ENCODE results near the gene CREBBP.

DNA sequence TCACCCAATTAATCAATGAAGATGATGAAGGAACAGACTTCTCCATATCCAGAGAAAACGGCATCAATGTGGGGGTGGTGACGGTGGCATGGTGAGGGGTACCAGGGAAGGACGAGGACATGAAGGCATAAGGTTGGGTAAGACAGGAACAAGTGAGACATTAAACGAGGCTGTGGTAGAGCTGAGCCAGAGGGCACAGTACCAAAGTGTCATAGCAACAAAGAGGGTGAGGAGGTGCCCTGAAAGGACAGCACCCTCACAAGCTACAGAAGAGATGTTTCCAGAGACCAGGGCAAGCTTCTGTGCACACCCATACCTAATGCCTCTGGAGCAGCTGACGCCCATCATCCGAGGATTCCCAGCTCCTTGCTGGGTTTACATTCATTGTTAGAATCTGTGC lies 105.7 kb downstream of the CREBBP start:
- no peak for TF ChIP-seq YBX1 (IDR thresholded peaks at IDR 0.05)
- TF ChIP-seq, protein P1, sequence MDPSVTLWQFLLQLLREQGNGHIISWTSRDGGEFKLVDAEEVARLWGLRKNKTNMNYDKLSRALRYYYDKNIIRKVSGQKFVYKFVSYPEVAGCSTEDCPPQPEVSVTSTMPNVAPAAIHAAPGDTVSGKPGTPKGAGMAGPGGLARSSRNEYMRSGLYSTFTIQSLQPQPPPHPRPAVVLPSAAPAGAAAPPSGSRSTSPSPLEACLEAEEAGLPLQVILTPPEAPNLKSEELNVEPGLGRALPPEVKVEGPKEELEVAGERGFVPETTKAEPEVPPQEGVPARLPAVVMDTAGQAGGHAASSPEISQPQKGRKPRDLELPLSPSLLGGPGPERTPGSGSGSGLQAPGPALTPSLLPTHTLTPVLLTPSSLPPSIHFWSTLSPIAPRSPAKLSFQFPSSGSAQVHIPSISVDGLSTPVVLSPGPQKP (CRISPR knock-in tag; IDR thresholded peaks at IDR 0.05): no peak
- no peak for TF ChIP-seq EZH2 (IDR thresholded peaks at IDR 0.05; ENCODE audit: borderline replicate concordance, low read depth, low read length)
- no peak for TF ChIP-seq TAF15 (IDR thresholded peaks at IDR 0.05; ENCODE audit: low read depth, low read length)
- no peak for TF ChIP-seq CBX8 (IDR thresholded peaks at IDR 0.05; ENCODE audit: borderline replicate concordance, extremely low read depth, low read depth, low read length, poor library complexity, severe bottlenecking)
- no peak for TF ChIP-seq EP300 (IDR thresholded peaks at IDR 0.05; ENCODE audit: low read length)
- TF ChIP-seq BHLHE40 (IDR thresholded peaks at IDR 0.05; ENCODE audit: low read length): no peak
- no peak for TF ChIP-seq FOXK1 (CRISPR knock-in tag; IDR thresholded peaks at IDR 0.05; ENCODE audit: borderline replicate concordance)

All from K562 (cell line).